CD14-positive monocyte (primary cell): ENCODE results near the gene TULP3. TPM values are rescaled to one million over a fixed set of nuclear protein-coding genes. Genes with fewer than 3 reads are reported as not detected.

Experiments
- DNase-seq, 3 donors: peaks; one replicate each; pipeline ENCODE4 v3.0.0-alpha.2; 2011 to 2022
- H2AFZ ChIP-seq: 2 replicates; pipeline ENCODE4 v1.6.0; 2012; ENCODE audit warnings: mild to moderate bottlenecking, low read depth, low read length, inconsistent platforms; ENCODE audit not compliant: insufficient read depth, poor library complexity, severe bottlenecking
- H3K27ac ChIP-seq, 2 donors: 1 replicate in 1 of 2; 2 replicates in 1 of 2; pipeline ENCODE4 v1.5.1; 2012 to 2013; ENCODE audit warnings: low read length in 2 of 2, control low read depth in 1 of 2, inconsistent platforms in 1 of 2, low read depth in 1 of 2, mild to moderate bottlenecking in 1 of 2
- H3K27me3 ChIP-seq, 2 donors: one replicate each; pipeline versions ENCODE4 v1.6.0 to v1.6.1; 2011 to 2013; ENCODE audit warnings: low read length in 2 of 2; ENCODE audit not compliant: control insufficient read depth in 2 of 2, insufficient read depth in 2 of 2
- H3K36me3 ChIP-seq, 2 donors: replicated peaks in 1 of 2; 1 replicate in 1 of 2; 2 replicates in 1 of 2; pipeline versions ENCODE4 v1.5.1 to v1.6.1; 2012 to 2013; ENCODE audit warnings: low read length in 2 of 2, control low read depth in 1 of 2, inconsistent platforms in 1 of 2, mild to moderate bottlenecking in 1 of 2; ENCODE audit not compliant: insufficient read depth in 2 of 2, control insufficient read depth in 1 of 2
- H3K4me1 ChIP-seq, 2 donors: 1 replicate in 1 of 2; 2 replicates in 1 of 2; pipeline versions ENCODE4 v1.5.1 to v1.6.1; 2012 to 2013; ENCODE audit warnings: low read length in 2 of 2, control low read depth in 1 of 2, inconsistent platforms in 1 of 2, mild to moderate bottlenecking in 1 of 2, moderate library complexity in 1 of 2; ENCODE audit not compliant: insufficient read depth in 2 of 2, control insufficient read depth in 1 of 2
- H3K4me2 ChIP-seq: replicated peaks from 2 replicates; pipeline ENCODE3; 2012; ENCODE audit warnings: low read length, moderate library complexity, mild to moderate bottlenecking; ENCODE audit not compliant: poor library complexity, severe bottlenecking; ENCODE audit errors: extremely low read depth
- H3K4me3 ChIP-seq, 3 experiments: fragments of 200-600 bp in 1 of 3; sonication (generic) in 1 of 3; replicated peaks in 1 of 3; 1 replicate in 2 of 3; 2 replicates in 1 of 3; pipeline ENCODE4 v1.5.1; 2011 to 2013; ENCODE audit warnings: low read length in 3 of 3, mild to moderate bottlenecking in 3 of 3, control low read depth in 2 of 3, low read depth in 2 of 3, inconsistent platforms in 1 of 3, moderate library complexity in 1 of 3
- H3K79me2 ChIP-seq: 2 replicates; pipeline ENCODE4 v1.6.0; 2012; ENCODE audit warnings: mild to moderate bottlenecking, control low read depth, inconsistent platforms, low read length, moderate library complexity; ENCODE audit not compliant: insufficient read depth
- H3K9ac ChIP-seq: 2 replicates; pipeline ENCODE4 v1.6.0; 2017; ENCODE audit warnings: low read length, mild to moderate bottlenecking; ENCODE audit not compliant: insufficient read depth, poor library complexity, severe bottlenecking
- H3K9me3 ChIP-seq, 2 donors: replicated peaks in 1 of 2; 1 replicate in 1 of 2; 2 replicates in 1 of 2; pipeline versions ENCODE4 v1.5.1 to v1.6.1; 2012 to 2013; ENCODE audit warnings: low read length in 2 of 2, control low read depth in 1 of 2; ENCODE audit not compliant: control insufficient read depth in 1 of 2, insufficient read depth in 1 of 2
- H4K20me1 ChIP-seq: 2 replicates; pipeline ENCODE4 v1.6.0; 2012; ENCODE audit warnings: mild to moderate bottlenecking, low read length, control low read depth, moderate library complexity; ENCODE audit not compliant: insufficient read depth
- H3K27ac Mint-ChIP-seq, 7 donors: one replicate each; pipeline ENCODE4 v1.8.0; 2020; ENCODE audit warnings: mild to moderate bottlenecking in 7 of 7, mixed read lengths in 7 of 7, moderate library complexity in 6 of 7, inconsistent platforms in 2 of 7
- H3K27me3 Mint-ChIP-seq, 3 donors: one replicate each; pipeline ENCODE4 v1.8.0; 2021 to 2022; ENCODE audit warnings: low read depth in 3 of 3, mild to moderate bottlenecking in 3 of 3, mixed read lengths in 3 of 3, moderate library complexity in 3 of 3, inconsistent platforms in 1 of 3
- H3K36me3 Mint-ChIP-seq, 2 donors: one replicate each; pipeline ENCODE4 v1.8.0; 2020; ENCODE audit warnings: mixed read lengths in 2 of 2, inconsistent platforms in 1 of 2, mild to moderate bottlenecking in 1 of 2
- H3K4me1 Mint-ChIP-seq: one replicate; pipeline ENCODE4 v1.8.0; 2020; ENCODE audit warnings: mild to moderate bottlenecking, mixed read lengths
- H3K4me3 Mint-ChIP-seq, 2 donors: one replicate each; pipeline ENCODE4 v1.8.0; 2020; ENCODE audit warnings: mild to moderate bottlenecking in 2 of 2, mixed read lengths in 2 of 2, moderate library complexity in 1 of 2
- H3K9me3 Mint-ChIP-seq, 7 donors: one replicate each; pipeline ENCODE4 v1.8.0; 2020 to 2022; ENCODE audit warnings: mixed read lengths in 7 of 7, mild to moderate bottlenecking in 6 of 7, moderate library complexity in 6 of 7, inconsistent platforms in 2 of 7
- CTCF ChIP-seq: fragments of 200-600 bp; IDR thresholded peaks from one replicate; pipeline ENCODE4 v1.8.0; 2022; ENCODE audit warnings: antibody characterized with exemption, mild to moderate bottlenecking
- WGBS: methylation state at CpG from one replicate; pipeline ENCODE4 v1.1.5; 2013; ENCODE audit warnings: missing lambda C conversion rate; ENCODE audit not compliant: insufficient coverage; 5-methylcytosine and 5-hydroxymethylcytosine counted together
- intact Hi-C, 2 donors: fragments of 100-400 bp; cut with micrococcal nuclease; formaldehyde crosslinking; loops; one replicate each; pipeline versions ENCODE4 v1.15.0 to v1.15.1; 2023
- polyA plus RNA-seq, 3 donors: library from polyadenylated mRNA; depleted of rRNA in 1 of 3; unstranded in 2 of 3; stranded (reverse) in 1 of 3; fragments of 300-500 nt in 2 of 3; fragments of >200 nt in 1 of 3; fragmentation: Illumina TruSeq in 2 of 3; gene quantifications; 1 replicate in 2 of 3; 2 replicates in 1 of 3; pipeline ENCODE4 v1.2.3, GENCODE V29; 2012 to 2021

The TULP3 gene
- polyA plus RNA-seq, 3 donors, result 1.7 to 3.6 (median 2.3) TPM

GRCh38 chr12:2940564-2940963 is 49.9 kb downstream of the TULP3 start:
- no peak overlapping the region for H3K4me2 ChIP-seq
- peaks cover 11 to 12% of the 10 kb centered on the region in 2 donors for H3K36me3 Mint-ChIP-seq
- TF ChIP-seq CTCF, result no peak
- no peaks in the 10 kb centered on the region for H3K4me1 ChIP-seq
- H4K20me1 ChIP-seq, result no peaks in the 10 kb centered on the region
- no peak overlapping the region for H3K4me3 Mint-ChIP-seq
- no peak overlapping the region for H3K27ac ChIP-seq
- no peaks in the 10 kb centered on the region for H3K79me2 ChIP-seq
- H3K27me3 ChIP-seq, result no peaks in the 10 kb centered on the region
- H3K36me3 ChIP-seq, result peaks cover 0 to 2% of the 10 kb centered on the region in 2 donors
- no peaks in the 10 kb centered on the region for H3K9me3 ChIP-seq
- WGBS, result 87% methylated on average over 8 of the region's 10 CpGs
- no peaks in the 10 kb centered on the region for H3K9me3 Mint-ChIP-seq
- H3K27me3 Mint-ChIP-seq, result peaks cover 0 to 7% (median 6%) of the 10 kb centered on the region in 3 donors
- H3K27ac Mint-ChIP-seq, result peak overlapping the region in 1 of 7 donors; percentile 11
- H3K4me3 ChIP-seq, result no peak overlapping the region
- DNase-seq, result no peak
- peaks cover 3% of the 10 kb centered on the region for H3K4me1 Mint-ChIP-seq
- no peak overlapping the region for H3K9ac ChIP-seq
- intact Hi-C loops, result loop anchor here in 1 of 2 donors (10.0 kb wide), 1 partner anchor 86 kb away; the partner anchor contains the start of gene TEX52
- H2AFZ ChIP-seq, result no peak overlapping the region

GRCh38 chr12:2941524-2941923 is 50.8 kb downstream of the TULP3 start:
- Histone ChIP-seq H3K36me3 (peaks cover 0 to 2% of the 10 kb centered on the region in 2 donors), H3K4me2 (no peak overlapping the region), H3K27ac (no peak overlapping the region), H3K27me3 (no peaks in the 10 kb centered on the region), H3K4me1 (no peaks in the 10 kb centered on the region), H2AFZ (no peak overlapping the region), H3K4me3 (no peak overlapping the region), H3K9ac (no peak overlapping the region), H3K9me3 (no peaks in the 10 kb centered on the region), H4K20me1 (no peaks in the 10 kb centered on the region), H3K79me2 (no peaks in the 10 kb centered on the region)
- no peak for TF ChIP-seq CTCF
- Mint-ChIP-seq H3K27me3 (peaks cover 2 to 7% (median 6%) of the 10 kb centered on the region in 3 donors), H3K4me1 (peaks cover 3% of the 10 kb centered on the region), H3K27ac (peak overlapping the region in 1 of 7 donors; percentile 20), H3K36me3 (peaks cover 9 to 12% of the 10 kb centered on the region in 2 donors), H3K9me3 (no peaks in the 10 kb centered on the region), H3K4me3 (no peak overlapping the region)
- no peak for DNase-seq
- intact Hi-C loops, result loop anchor here in 1 of 2 donors (10.0 kb wide), 1 partner anchor 87 kb away; the partner anchor contains the start of gene TEX52
- 95% methylated on average over 7 of the region's 8 CpGs for WGBS
